ENCODE results near the gene NFKBIE. TPM values are rescaled to one million over a fixed set of nuclear protein-coding genes. Genes with fewer than 3 reads are reported as not detected.

Gene NFKBIE
- total and polyA plus RNA-seq, 2 of the 13 experiments (the other 11 are each of a cell fraction or from before 2014, with no cell fraction given), result 6.7 to 14.5 TPM

DNA sequence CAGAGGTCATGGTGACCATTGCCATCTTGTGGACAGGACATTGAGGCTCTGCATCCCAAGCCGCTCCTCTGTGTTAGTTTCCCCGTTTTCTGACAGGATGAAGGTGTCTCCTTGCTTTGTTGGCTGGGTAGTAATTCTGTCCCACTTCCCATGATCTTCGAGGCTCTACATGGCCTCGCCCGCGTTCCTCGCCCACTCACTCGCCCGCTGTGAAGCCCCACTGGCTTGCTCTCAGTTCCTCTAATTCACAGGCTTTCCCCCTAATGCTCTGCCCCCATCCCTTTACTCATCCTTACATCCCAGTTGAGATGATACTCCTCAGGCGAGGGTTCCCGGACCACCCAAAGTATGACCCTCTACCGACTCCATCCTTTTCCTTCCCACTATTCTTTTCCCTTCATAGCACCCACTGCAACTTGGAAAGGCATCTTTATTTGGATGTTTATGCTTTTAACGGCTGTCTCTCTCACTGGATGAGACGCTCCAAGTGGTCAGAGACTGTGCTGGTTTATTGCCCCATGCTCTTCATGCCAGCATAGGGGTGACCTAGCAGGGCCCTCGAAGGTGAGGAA lies 7.5 kb downstream of the NFKBIE start (continued):
- TF ChIP-seq, protein P1, sequence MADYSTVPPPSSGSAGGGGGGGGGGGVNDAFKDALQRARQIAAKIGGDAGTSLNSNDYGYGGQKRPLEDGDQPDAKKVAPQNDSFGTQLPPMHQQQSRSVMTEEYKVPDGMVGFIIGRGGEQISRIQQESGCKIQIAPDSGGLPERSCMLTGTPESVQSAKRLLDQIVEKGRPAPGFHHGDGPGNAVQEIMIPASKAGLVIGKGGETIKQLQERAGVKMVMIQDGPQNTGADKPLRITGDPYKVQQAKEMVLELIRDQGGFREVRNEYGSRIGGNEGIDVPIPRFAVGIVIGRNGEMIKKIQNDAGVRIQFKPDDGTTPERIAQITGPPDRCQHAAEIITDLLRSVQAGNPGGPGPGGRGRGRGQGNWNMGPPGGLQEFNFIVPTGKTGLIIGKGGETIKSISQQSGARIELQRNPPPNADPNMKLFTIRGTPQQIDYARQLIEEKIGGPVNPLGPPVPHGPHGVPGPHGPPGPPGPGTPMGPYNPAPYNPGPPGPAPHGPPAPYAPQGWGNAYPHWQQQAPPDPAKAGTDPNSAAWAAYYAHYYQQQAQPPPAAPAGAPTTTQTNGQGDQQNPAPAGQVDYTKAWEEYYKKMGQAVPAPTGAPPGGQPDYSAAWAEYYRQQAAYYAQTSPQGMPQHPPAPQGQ (CRISPR knock-in tag; IDR thresholded peaks at IDR 0.05; ENCODE audit: borderline replicate concordance), result no peak
- TF ChIP-seq, protein P2, sequence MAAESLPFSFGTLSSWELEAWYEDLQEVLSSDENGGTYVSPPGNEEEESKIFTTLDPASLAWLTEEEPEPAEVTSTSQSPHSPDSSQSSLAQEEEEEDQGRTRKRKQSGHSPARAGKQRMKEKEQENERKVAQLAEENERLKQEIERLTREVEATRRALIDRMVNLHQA (CRISPR knock-in tag; IDR thresholded peaks at IDR 0.05), result no peak
- TF ChIP-seq, protein P3, sequence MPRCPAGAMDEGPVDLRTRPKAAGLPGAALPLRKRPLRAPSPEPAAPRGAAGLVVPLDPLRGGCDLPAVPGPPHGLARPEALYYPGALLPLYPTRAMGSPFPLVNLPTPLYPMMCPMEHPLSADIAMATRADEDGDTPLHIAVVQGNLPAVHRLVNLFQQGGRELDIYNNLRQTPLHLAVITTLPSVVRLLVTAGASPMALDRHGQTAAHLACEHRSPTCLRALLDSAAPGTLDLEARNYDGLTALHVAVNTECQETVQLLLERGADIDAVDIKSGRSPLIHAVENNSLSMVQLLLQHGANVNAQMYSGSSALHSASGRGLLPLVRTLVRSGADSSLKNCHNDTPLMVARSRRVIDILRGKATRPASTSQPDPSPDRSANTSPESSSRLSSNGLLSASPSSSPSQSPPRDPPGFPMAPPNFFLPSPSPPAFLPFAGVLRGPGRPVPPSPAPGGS (CRISPR knock-in tag; IDR thresholded peaks at IDR 0.05), result no peak
- TF ChIP-seq, protein P4, sequence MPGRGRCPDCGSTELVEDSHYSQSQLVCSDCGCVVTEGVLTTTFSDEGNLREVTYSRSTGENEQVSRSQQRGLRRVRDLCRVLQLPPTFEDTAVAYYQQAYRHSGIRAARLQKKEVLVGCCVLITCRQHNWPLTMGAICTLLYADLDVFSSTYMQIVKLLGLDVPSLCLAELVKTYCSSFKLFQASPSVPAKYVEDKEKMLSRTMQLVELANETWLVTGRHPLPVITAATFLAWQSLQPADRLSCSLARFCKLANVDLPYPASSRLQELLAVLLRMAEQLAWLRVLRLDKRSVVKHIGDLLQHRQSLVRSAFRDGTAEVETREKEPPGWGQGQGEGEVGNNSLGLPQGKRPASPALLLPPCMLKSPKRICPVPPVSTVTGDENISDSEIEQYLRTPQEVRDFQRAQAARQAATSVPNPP (CRISPR knock-in tag; IDR thresholded peaks at IDR 0.05), result no peak
- TF ChIP-seq, protein P5, sequence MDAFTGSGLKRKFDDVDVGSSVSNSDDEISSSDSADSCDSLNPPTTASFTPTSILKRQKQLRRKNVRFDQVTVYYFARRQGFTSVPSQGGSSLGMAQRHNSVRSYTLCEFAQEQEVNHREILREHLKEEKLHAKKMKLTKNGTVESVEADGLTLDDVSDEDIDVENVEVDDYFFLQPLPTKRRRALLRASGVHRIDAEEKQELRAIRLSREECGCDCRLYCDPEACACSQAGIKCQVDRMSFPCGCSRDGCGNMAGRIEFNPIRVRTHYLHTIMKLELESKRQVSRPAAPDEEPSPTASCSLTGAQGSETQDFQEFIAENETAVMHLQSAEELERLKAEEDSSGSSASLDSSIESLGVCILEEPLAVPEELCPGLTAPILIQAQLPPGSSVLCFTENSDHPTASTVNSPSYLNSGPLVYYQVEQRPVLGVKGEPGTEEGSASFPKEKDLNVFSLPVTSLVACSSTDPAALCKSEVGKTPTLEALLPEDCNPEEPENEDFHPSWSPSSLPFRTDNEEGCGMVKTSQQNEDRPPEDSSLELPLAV (CRISPR knock-in tag; conservative IDR thresholded peaks at IDR 0.05; ENCODE audit: low read depth), result no peak
- TF ChIP-seq ZNF430 (CRISPR knock-in tag; IDR thresholded peaks at IDR 0.05), result no peak
- no peak for TF ChIP-seq ATF7 (IDR thresholded peaks at IDR 0.05)
- TF ChIP-seq ATF7 (CRISPR knock-in tag; IDR thresholded peaks at IDR 0.05), result 0 out of 2 replicates have a peak, but pooled peaks have one; percentile 26
- no peak for TF ChIP-seq PHF5A (CRISPR knock-in tag; IDR thresholded peaks at IDR 0.05; ENCODE audit: low read depth, unreplicated experiment)
- TF ChIP-seq TCF12 (IDR thresholded peaks at IDR 0.05), result no peak
- no peak for TF ChIP-seq TCF12 (CRISPR knock-in tag; IDR thresholded peaks at IDR 0.05)
- no peak for TF ChIP-seq JUN (CRISPR knock-in tag; IDR thresholded peaks at IDR 0.05)
- 0 out of 2 replicates have a peak, but pooled peaks have one; percentile 35 for TF ChIP-seq ARHGAP35 (CRISPR knock-in tag; IDR thresholded peaks at IDR 0.05; ENCODE audit: borderline replicate concordance)
- TF ChIP-seq GFI1 (CRISPR knock-in tag; IDR thresholded peaks at IDR 0.05; ENCODE audit: borderline replicate concordance), result no peak
- TF ChIP-seq ZNF460 (CRISPR knock-in tag; IDR thresholded peaks at IDR 0.05; ENCODE audit: borderline replicate concordance), result no peak
- no peak for TF ChIP-seq ZNF747 (CRISPR knock-in tag; IDR thresholded peaks at IDR 0.05; ENCODE audit: borderline replicate concordance)
- TF ChIP-seq HNRNPK (IDR thresholded peaks at IDR 0.05; ENCODE audit: low read depth, low read length, poor library complexity, severe bottlenecking), result peak; percentile 4
- TF ChIP-seq, protein P6, sequence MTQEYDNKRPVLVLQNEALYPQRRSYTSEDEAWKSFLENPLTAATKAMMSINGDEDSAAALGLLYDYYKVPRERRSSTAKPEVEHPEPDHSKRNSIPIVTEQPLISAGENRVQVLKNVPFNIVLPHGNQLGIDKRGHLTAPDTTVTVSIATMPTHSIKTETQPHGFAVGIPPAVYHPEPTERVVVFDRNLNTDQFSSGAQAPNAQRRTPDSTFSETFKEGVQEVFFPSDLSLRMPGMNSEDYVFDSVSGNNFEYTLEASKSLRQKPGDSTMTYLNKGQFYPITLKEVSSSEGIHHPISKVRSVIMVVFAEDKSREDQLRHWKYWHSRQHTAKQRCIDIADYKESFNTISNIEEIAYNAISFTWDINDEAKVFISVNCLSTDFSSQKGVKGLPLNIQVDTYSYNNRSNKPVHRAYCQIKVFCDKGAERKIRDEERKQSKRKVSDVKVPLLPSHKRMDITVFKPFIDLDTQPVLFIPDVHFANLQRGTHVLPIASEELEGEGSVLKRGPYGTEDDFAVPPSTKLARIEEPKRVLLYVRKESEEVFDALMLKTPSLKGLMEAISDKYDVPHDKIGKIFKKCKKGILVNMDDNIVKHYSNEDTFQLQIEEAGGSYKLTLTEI (CRISPR knock-in tag; conservative IDR thresholded peaks at IDR 0.05), result no peak
- TF ChIP-seq, protein P7, sequence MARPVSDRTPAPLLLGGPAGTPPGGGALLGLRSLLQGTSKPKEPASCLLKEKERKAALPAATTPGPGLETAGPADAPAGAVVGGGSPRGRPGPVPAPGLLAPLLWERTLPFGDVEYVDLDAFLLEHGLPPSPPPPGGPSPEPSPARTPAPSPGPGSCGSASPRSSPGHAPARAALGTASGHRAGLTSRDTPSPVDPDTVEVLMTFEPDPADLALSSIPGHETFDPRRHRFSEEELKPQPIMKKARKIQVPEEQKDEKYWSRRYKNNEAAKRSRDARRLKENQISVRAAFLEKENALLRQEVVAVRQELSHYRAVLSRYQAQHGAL (CRISPR knock-in tag; IDR thresholded peaks at IDR 0.05; ENCODE audit: not compliant biosample characterization), result no peak
- TF ChIP-seq PHF20 (CRISPR knock-in tag; IDR thresholded peaks at IDR 0.05), result no peak

Measured in HepG2 (cell line).